Erythroblast (primary cell): ENCODE results near the gene LONP1.

Source experiments
- DNase-seq, 2 experiments: peaks; one replicate each; lab custom pipeline; 2025; lab: John Stamatoyannopoulos, UW
- GATA1 ChIP-seq: IDR thresholded peaks from 2 replicates; pipeline ENCODE4 v1.6.1; 2011; ENCODE audit warnings: low read depth, mild to moderate bottlenecking, control low read depth, low read length, moderate library complexity
- POLR2A ChIP-seq: IDR thresholded peaks from 2 replicates; pipeline ENCODE4 v1.6.1; 2011; ENCODE audit warnings: mild to moderate bottlenecking, low read length

The LONP1 gene

DNA sequence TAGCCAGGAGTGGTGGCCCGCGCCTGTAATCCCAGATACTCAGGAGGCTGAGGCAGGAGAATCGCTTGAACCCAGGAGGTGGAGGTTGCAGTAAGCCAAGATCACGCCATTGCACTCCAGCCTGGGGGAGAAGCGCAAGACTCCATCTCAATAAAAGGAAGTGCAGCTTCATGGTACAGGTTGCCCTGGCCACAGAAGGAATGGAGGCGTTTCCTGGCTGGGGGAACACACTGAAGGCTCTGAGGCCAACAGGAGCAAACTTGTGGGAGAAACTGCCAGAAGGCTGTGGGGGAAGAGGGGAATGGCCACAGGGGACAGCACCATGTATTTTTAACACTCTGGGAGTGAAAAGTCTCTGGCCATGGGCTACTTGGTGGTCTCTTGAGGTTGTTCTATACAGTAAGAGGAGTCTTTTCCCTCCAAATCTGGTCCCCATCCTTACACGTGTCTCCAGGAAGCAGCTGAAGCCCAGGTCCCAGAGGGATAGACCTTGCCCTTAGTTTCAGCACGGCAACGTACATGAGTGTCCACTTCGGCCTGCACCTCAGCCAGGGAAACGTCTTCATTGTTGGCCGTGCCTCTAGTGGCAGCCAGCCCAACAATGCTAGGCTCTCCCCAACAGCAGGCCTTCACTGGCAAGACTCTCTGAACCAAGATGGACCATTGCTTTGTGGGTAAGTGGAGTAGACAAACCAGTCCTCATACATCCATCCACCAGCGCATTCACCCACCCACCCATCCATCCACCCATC lies 47.1 kb downstream of the LONP1 start:
- no peak for DNase-seq
- no peak for TF ChIP-seq GATA1
- TF ChIP-seq POLR2A: no peak

DNA sequence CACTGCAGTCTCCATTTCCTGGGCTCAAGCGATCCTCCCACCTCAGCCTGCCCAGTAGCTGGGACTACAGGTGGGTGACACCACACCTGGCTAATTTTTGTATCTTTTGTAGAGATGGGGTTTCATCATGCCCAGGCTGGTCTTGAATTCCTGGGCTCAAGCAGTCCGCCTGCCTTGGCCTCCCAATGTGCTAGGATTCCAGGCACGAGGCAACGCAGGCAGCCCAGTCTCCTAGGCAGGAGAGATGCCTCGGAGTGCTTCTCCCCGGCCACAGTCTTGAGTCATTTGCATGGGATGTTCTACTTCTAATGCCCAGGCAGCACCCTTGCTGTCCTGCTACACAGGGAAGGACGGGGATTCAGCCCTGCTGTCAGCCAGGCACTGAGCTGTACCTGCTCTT lies 48.3 kb downstream of the LONP1 start:
- TF ChIP-seq POLR2A (no peak), GATA1 (no peak)
- no peak for DNase-seq

DNA sequence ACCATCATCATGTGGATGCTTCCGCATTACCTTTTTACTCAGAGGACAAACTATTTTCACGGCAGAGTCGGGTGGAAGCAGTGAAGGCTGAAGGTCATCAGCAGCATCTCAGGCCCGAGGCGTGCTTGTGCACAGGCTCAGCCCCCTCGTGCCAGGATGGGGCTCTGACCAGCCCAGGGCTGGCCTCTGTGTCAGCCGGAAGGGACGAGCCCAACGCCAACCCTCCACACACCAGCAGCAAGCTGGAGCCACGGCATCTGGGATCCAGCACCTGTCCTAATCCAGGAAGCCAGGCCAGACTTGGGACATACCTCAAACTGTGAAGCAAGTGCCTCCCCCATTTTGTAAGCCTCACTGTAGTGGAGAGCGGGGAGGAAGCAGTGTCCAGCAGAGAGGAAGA lies 50.7 kb downstream of the LONP1 start:
- DNase-seq: no peak
- TF ChIP-seq GATA1: no peak
- TF ChIP-seq POLR2A: no peak

GRCh38 chr19:5667751-5668271 lies 52.1 kb downstream of the LONP1 start:
- no peak for DNase-seq

DNA sequence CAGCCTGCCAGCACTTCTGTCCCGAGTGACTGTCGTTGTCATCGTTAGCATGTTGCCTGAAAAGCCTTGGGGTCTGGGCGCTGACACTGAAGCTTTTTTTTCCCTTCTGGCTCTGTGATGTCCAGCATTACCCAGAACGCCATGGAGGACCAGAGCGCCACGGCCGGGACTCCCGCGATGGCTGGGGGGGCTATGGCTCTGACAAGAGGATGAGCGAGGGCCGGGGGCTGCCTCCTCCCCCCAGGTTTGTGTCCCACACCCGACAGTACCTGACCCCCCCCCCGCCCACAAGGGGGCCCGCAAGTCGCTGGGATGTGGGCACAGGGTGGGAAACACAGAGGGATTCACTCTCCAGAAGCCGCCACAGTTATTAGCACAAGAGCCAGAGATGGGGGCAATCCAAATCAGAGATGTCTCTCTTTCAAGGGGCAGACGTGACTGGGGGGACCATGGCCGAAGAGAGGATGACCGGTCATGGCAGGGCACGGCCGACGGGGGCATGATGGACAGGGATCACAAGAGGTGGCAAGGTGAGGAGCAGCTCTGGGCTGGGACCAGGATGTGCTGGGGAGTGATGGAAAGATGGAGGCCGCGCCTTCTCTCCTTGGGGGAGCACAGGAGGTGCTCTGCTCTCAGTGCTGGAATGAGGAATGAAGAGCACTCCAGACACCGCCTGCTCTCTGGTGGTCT lies 52.9 kb downstream of the LONP1 start:
- DNase-seq: no peak
- no peak for TF ChIP-seq POLR2A
- no peak for TF ChIP-seq GATA1

More at GRCh38 chr19:5667751-5668271, 52.1 kb downstream of the LONP1 start:
- no peak for TF ChIP-seq POLR2A
- no peak for TF ChIP-seq GATA1

DNA sequence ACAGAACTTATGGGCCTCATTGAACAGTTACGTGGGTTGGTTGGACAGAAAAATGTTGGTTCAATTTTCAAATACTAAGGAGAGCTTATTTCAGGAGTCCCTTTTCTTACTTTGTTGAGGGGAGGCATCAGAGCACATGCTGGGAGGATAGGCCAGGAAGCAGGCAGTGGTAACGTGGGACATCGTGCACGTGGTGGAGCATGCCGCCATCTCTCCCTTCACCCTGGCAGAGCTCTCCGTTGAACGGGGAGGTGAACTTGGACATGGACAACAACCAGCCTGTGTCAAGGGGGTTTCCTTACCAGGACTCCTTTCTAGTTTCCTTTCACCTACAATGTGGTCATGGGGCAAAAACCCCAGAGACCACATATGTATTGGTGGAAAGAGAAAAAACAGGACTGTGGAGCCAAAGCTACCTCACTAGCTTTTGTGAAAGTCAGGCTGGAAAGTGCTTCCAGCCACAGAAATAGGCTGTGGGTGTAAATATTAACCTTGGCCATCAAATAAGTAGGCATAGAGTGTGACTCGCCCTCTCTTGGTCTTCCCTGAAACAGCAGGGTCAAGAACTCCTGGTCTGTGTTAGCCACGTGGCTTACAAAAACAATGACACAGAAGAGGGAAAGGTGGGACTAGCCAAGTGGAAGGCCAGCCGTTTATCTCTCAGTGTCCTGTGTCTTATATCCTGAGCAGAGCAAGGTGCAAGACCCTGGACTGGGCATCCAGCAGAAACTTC lies 54.0 kb downstream of the LONP1 start:
- no peak for DNase-seq
- no peak for TF ChIP-seq GATA1
- no peak for TF ChIP-seq POLR2A

GRCh38 chr19:5664515-5664914 lies 55.4 kb downstream of the LONP1 start:
- TF ChIP-seq GATA1 (no peak), POLR2A (no peak)
- no peak for DNase-seq

GRCh38 chr19:5663904-5664303 lies 56.0 kb downstream of the LONP1 start:
- no peak for TF ChIP-seq GATA1
- no peak for TF ChIP-seq POLR2A
- DNase-seq: no peak

DNA sequence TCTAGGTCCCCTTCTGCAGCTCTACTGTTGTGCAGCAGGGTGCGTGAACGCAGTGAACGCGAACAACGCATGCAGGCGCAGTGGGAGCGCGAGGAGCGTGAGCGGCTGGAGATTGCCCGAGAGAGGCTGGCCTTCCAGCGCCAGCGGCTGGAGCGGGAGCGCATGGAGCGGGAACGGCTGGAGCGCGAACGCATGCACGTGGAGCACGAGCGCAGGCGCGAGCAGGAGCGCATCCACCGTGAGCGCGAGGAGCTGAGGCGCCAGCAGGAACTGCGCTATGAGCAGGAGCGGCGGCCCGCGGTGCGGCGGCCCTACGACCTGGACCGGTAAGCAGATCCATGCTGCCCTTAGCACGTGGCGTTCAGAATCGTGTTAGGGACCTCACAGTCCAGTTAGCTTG lies 58.5 kb downstream of the LONP1 start:
- DNase-seq: no peak
- TF ChIP-seq GATA1 (no peak), POLR2A (no peak)

DNA sequence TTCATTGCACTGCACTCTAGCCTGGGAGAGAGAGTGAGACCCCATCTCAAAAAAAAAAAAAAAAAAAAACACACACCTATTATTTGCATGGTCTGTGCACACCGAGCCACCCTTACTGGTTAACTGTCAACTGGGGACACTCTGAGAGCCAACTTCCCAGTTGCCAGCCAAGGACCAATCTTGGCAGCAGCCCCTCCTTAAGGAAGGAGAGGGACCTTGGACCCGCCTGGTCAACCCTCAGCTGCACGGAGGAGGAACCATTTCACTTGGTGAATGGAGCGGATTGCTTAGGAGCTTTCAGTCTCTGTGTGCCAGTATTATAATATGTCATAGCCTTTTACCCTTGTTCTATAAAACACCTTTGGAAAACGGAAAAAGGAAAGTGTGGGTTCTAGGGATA lies 64.5 kb downstream of the LONP1 start:
- DNase-seq: no peak
- TF ChIP-seq POLR2A (no peak), GATA1 (no peak)

DNA sequence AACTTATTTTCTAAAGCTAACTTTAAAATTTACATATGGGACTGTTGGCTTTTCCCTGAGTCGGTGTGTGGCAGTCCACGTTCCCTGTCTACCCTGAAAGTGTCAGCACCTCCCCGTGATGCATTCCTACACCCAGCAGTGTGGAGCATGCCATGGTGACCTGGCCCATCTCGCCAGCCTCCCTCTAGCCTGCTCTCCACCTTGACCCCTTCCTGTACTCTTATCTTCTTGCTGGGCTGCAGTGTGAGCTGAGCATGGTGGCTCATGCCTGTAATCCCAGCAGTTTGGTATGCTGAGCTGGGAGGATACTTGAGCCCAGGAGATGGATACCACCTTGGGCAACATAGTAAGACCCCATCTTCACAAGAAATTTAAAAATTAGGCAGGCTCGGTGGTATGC lies 65.0 kb downstream of the LONP1 start:
- TF ChIP-seq GATA1: no peak
- TF ChIP-seq POLR2A: no peak
- no peak for DNase-seq

DNA sequence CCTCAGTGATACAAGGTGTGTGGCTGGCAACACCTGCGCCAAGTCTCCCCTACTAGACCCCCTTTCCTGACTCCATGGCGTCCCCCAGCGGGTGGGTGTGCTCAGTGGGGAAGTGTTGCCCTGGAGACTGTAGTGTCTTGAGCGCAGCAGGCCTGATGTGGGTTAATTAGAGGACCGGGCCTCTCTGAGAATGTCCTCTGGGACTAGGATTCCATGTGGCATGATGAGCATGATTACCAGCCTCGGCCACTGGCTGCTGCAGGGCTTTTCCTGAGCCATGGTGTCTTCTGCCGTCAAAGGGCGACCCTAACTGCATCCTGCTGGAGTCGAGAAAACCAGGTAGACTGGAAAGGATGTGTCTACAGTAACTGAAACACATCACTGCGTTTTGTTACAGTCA lies 67.7 kb downstream of the LONP1 start:
- TF ChIP-seq GATA1 (no peak), POLR2A (no peak)
- no peak for DNase-seq

DNA sequence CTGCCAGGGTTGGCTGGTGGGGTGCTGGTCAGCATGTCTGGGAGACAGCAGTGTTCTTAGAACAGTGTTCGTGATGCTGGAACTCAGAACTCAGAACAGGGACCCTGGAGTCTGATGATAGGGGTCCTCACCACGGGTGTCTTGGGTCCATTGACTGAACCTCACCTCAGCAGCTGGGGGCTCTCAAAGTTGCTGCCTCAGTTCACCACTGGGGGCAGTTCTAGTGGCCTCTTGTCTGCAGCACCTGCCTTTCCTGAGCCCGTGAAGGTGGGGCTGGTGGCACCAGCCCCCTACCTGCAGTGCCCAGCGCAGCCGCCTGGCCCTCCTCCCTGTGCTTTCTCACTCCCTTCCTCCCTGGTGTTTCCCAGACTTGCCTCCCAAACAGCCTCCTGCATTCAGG lies 68.6 kb downstream of the LONP1 start:
- no peak for DNase-seq
- TF ChIP-seq GATA1: no peak
- no peak for TF ChIP-seq POLR2A

DNA sequence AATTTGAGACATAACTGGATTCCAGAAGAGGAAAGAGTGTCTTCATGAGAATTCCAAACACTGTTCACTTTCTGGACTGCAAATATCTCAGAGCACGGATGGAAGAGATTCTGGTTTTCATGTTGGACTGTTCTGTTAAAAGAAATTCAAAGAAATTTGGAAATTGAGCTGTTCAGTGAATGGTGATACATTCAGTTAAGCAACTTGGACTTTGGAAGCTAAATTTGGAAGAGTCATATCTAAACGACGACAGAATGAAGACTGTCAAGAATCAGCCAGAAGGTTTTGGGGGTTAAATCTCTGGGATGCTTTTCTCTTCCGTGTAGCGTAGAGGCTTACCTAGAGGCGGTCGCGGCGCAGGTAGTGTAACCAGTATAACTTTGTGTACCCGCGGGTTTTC lies 71.5 kb downstream of the LONP1 start:
- no peak for TF ChIP-seq POLR2A
- DNase-seq: no peak

GRCh38 chr19:5646703-5647102 lies 73.2 kb downstream of the LONP1 start:
- no peak for TF ChIP-seq GATA1
- DNase-seq: no peak
